Astrocyte (in vitro differentiated cells and primary cell): ENCODE results near the gene APOL1. TPM values are rescaled to one million over a fixed set of nuclear protein-coding genes. Genes with fewer than 3 reads are reported as not detected.

Experiments used
- DNase-seq: peaks from one replicate; pipeline ENCODE4 v3.0.0-alpha.2; 2010; ENCODE audit warnings: low read depth
- FAIRE-seq: peaks from 2 replicates; lab custom pipeline; 2011; peaks lifted over from hg19 to GRCh38; lab: Jason Lieb, UNC
- H2AFZ ChIP-seq: 2 replicates; pipeline ENCODE4 v1.6.0; 2012; ENCODE audit warnings: low read depth, low read length, inconsistent platforms
- H3K27ac ChIP-seq: 2 replicates; pipeline ENCODE4 v1.5.1; 2011; ENCODE audit warnings: low read depth, low read length, inconsistent platforms
- H3K27me3 ChIP-seq: 2 replicates; pipeline ENCODE4 v1.6.0; 2011; ENCODE audit warnings: low read length, inconsistent platforms; ENCODE audit not compliant: insufficient read depth
- H3K36me3 ChIP-seq: 2 replicates; pipeline ENCODE4 v1.5.1; 2011; ENCODE audit warnings: low read length, inconsistent platforms; ENCODE audit not compliant: insufficient read depth
- H3K4me1 ChIP-seq: 2 replicates; pipeline ENCODE4 v1.5.1; 2011; ENCODE audit warnings: low read length, inconsistent platforms; ENCODE audit not compliant: insufficient read depth
- H3K4me2 ChIP-seq: 2 replicates; pipeline ENCODE4 v1.6.0; 2012; ENCODE audit warnings: low read length, inconsistent platforms
- H3K4me3 ChIP-seq: 2 replicates; pipeline ENCODE4 v1.5.1; 2011; ENCODE audit warnings: low read depth, mild to moderate bottlenecking, low read length, inconsistent platforms; ENCODE audit not compliant: insufficient read depth
- H3K79me2 ChIP-seq: 2 replicates; pipeline ENCODE4 v1.6.0; 2012; ENCODE audit warnings: mild to moderate bottlenecking, low read length, inconsistent platforms; ENCODE audit not compliant: insufficient read depth
- H3K9ac ChIP-seq: 2 replicates; pipeline ENCODE4 v1.6.0; 2012; ENCODE audit warnings: mild to moderate bottlenecking, low read length, inconsistent platforms
- H3K9me3 ChIP-seq: 2 replicates; pipeline ENCODE4 v1.5.1; 2012; ENCODE audit warnings: low read depth, mild to moderate bottlenecking, low read length, inconsistent platforms; ENCODE audit not compliant: insufficient read depth
- H4K20me1 ChIP-seq: 2 replicates; pipeline ENCODE4 v1.6.0; 2012; ENCODE audit warnings: low read length, inconsistent platforms; ENCODE audit not compliant: insufficient read depth
- H3K27ac Mint-ChIP-seq: one replicate; pipeline ENCODE4 v1.8.0; 2021; ENCODE audit warnings: mild to moderate bottlenecking, mixed read lengths; ENCODE audit not compliant: unreplicated experiment
- H3K27me3 Mint-ChIP-seq: one replicate; pipeline ENCODE4 v1.8.0; 2021; ENCODE audit warnings: low read depth, mixed read lengths; ENCODE audit not compliant: unreplicated experiment
- H3K36me3 Mint-ChIP-seq: one replicate; pipeline ENCODE4 v1.8.0; 2021; ENCODE audit warnings: low read depth, mixed read lengths; ENCODE audit not compliant: unreplicated experiment
- H3K4me1 Mint-ChIP-seq: one replicate; pipeline ENCODE4 v1.8.0; 2021; ENCODE audit warnings: low read depth, mixed read lengths; ENCODE audit not compliant: unreplicated experiment
- H3K4me3 Mint-ChIP-seq: one replicate; pipeline ENCODE4 v1.8.0; 2021; ENCODE audit warnings: mild to moderate bottlenecking, moderate library complexity, mixed read lengths; ENCODE audit not compliant: unreplicated experiment
- H3K9me3 Mint-ChIP-seq: one replicate; pipeline ENCODE4 v1.8.0; 2021; ENCODE audit warnings: mild to moderate bottlenecking, mixed read lengths; ENCODE audit not compliant: unreplicated experiment
- CTCF ChIP-seq: IDR thresholded peaks from 2 replicates; pipeline ENCODE4 v1.5.1; 2011; ENCODE audit warnings: low read depth, mild to moderate bottlenecking, inconsistent platforms, low read length, moderate library complexity; ENCODE audit not compliant: insufficient read depth
- EZH2 ChIP-seq: IDR thresholded peaks from 2 replicates; pipeline ENCODE4 v1.6.1; 2012; ENCODE audit warnings: mild to moderate bottlenecking, low read length, inconsistent platforms; ENCODE audit not compliant: insufficient read depth
- total RNA-seq: library from RNA; stranded (reverse); gene quantifications from 2 replicates; pipeline ENCODE4 v1.2.1, GENCODE V29; 2021

Gene APOL1
- total RNA-seq, 1 donor from 2014 or later = 3.9 TPM

GRCh38 chr22:36306227-36306626 lies 53.3 kb downstream of the APOL1 start:
- no peak overlapping the region for H2AFZ ChIP-seq
- Mint-ChIP-seq H3K36me3 (peaks cover 39% of the 10 kb centered on the region), H3K9me3 (no peaks in the 10 kb centered on the region), H3K4me1 (peaks cover 36% of the 10 kb centered on the region), H3K27ac (peak overlapping the region; percentile 84), H3K4me3 (no peak overlapping the region), H3K27me3 (no peaks in the 10 kb centered on the region)
- H3K27me3 ChIP-seq = no peaks in the 10 kb centered on the region
- H3K4me2 ChIP-seq = no peak overlapping the region
- no peaks in the 10 kb centered on the region for H3K9me3 ChIP-seq
- FAIRE-seq (no peak), DNase-seq (no peak)
- H3K4me3 ChIP-seq = no peak overlapping the region
- peaks cover 85% of the 10 kb centered on the region for H3K36me3 ChIP-seq
- no peak for TF ChIP-seq CTCF
- TF ChIP-seq EZH2 = no peak
- no peak overlapping the region for H3K27ac ChIP-seq
- peaks cover 94% of the 10 kb centered on the region for H4K20me1 ChIP-seq
- H3K4me1 ChIP-seq = peaks cover 17% of the 10 kb centered on the region
- no peak overlapping the region for H3K9ac ChIP-seq
- peaks cover 90% of the 10 kb centered on the region for H3K79me2 ChIP-seq

GRCh38 chr22:36308880-36309279 lies 55.9 kb downstream of the APOL1 start:
- peaks cover 88% of the 10 kb centered on the region for H3K79me2 ChIP-seq
- no peak overlapping the region for H2AFZ ChIP-seq
- no peak overlapping the region for H3K27ac ChIP-seq
- no peaks in the 10 kb centered on the region for H3K27me3 ChIP-seq
- peaks cover 94% of the 10 kb centered on the region for H4K20me1 ChIP-seq
- no peaks in the 10 kb centered on the region for H3K9me3 Mint-ChIP-seq
- no peak for DNase-seq
- peak overlapping the region; percentile 29 for H3K4me3 Mint-ChIP-seq
- H3K36me3 Mint-ChIP-seq = peaks cover 33% of the 10 kb centered on the region
- peaks cover 41% of the 10 kb centered on the region for H3K4me1 Mint-ChIP-seq
- no peak for TF ChIP-seq EZH2
- no peak for TF ChIP-seq CTCF
- no peak overlapping the region for H3K4me3 ChIP-seq
- H3K9ac ChIP-seq = no peak overlapping the region
- H3K27me3 Mint-ChIP-seq = no peaks in the 10 kb centered on the region
- H3K27ac Mint-ChIP-seq = peak overlapping the region; percentile 83
- FAIRE-seq = no peak
- no peaks in the 10 kb centered on the region for H3K9me3 ChIP-seq
- peaks cover 18% of the 10 kb centered on the region for H3K4me1 ChIP-seq
- peaks cover 85% of the 10 kb centered on the region for H3K36me3 ChIP-seq
- H3K4me2 ChIP-seq = no peak overlapping the region

- H3K27me3 ChIP-seq = no peaks in the 10 kb centered on the region
- peaks cover 83% of the 10 kb centered on the region for H3K79me2 ChIP-seq
- H3K9me3 ChIP-seq = no peaks in the 10 kb centered on the region
- no peak overlapping the region for H3K4me2 ChIP-seq
- Mint-ChIP-seq H3K27me3 (no peaks in the 10 kb centered on the region), H3K4me1 (peaks cover 41% of the 10 kb centered on the region), H3K9me3 (no peaks in the 10 kb centered on the region), H3K27ac (peak overlapping the region; percentile 87), H3K4me3 (peak overlapping the region; percentile 62), H3K36me3 (peaks cover 28% of the 10 kb centered on the region)
- H3K27ac ChIP-seq = peak overlapping the region; percentile 36
- H3K4me1 ChIP-seq = peaks cover 12% of the 10 kb centered on the region
- peaks cover 83% of the 10 kb centered on the region for H3K36me3 ChIP-seq
- FAIRE-seq = no peak
- H2AFZ ChIP-seq = no peak overlapping the region
- no peak for DNase-seq
- TF ChIP-seq EZH2 (no peak), CTCF (no peak)
- H4K20me1 ChIP-seq = peaks cover 92% of the 10 kb centered on the region
- H3K4me3 ChIP-seq = no peak overlapping the region
- H3K9ac ChIP-seq = peak overlapping the region; percentile 9
Measured at GRCh38 chr22:36311386-36312085, 58.6 kb downstream of the APOL1 start.
